Liver (tissue), 9 donors: Measurements from ENCODE around the gene MCL1. TPM values are rescaled to one million over a fixed set of nuclear protein-coding genes. Genes with fewer than 3 reads are reported as not detected.

Experiments used
- DNase-seq: peaks from one replicate; pipeline ENCODE4 v3.0.0-alpha.2; 2017; ENCODE audit warnings: low spot score
- H3K27ac ChIP-seq, 2 donors: one replicate each; pipeline ENCODE4 v1.7.0; 2013; ENCODE audit warnings: inconsistent platforms in 2 of 2, low read length in 2 of 2, control low read depth in 1 of 2, low read depth in 1 of 2, mild to moderate bottlenecking in 1 of 2
- H3K27me3 ChIP-seq, 4 donors: one replicate each; pipeline versions ENCODE4 v1.6.1 to v1.7.0; 2013; ENCODE audit warnings: low read length in 3 of 4, inconsistent platforms in 1 of 4, mild to moderate bottlenecking in 1 of 4, moderate library complexity in 1 of 4; ENCODE audit not compliant: control insufficient read depth in 4 of 4, insufficient read depth in 4 of 4
- H3K36me3 ChIP-seq, 4 donors: one replicate each; pipeline versions ENCODE4 v1.6.1 to v1.7.0; 2013; ENCODE audit warnings: low read length in 3 of 4, mild to moderate bottlenecking in 3 of 4, low read depth in 1 of 4, moderate library complexity in 1 of 4; ENCODE audit not compliant: control insufficient read depth in 4 of 4, insufficient read depth in 3 of 4
- H3K4me1 ChIP-seq, 4 donors: one replicate each; pipeline versions ENCODE4 v1.6.1 to v1.7.0; 2013; ENCODE audit warnings: low read length in 3 of 4, mild to moderate bottlenecking in 3 of 4, moderate library complexity in 1 of 4; ENCODE audit not compliant: control insufficient read depth in 4 of 4, insufficient read depth in 4 of 4
- H3K4me3 ChIP-seq, 3 donors: one replicate each; pipeline versions ENCODE4 v1.6.1 to v1.7.0; 2013; ENCODE audit warnings: low read length in 3 of 3, control low read depth in 1 of 3, low read depth in 1 of 3, mild to moderate bottlenecking in 1 of 3
- H3K9ac ChIP-seq, 2 donors: one replicate each; pipeline ENCODE4 v1.7.0; 2013; ENCODE audit warnings: low read length in 2 of 2, mild to moderate bottlenecking in 2 of 2, moderate library complexity in 2 of 2, control low read depth in 1 of 2, low read depth in 1 of 2
- H3K9me3 ChIP-seq, 4 donors: one replicate each; pipeline versions ENCODE4 v1.6.1 to v1.7.0; 2013; ENCODE audit warnings: low read length in 3 of 4; ENCODE audit not compliant: control insufficient read depth in 4 of 4
- EGR1 ChIP-seq, 2 donors: IDR thresholded peaks; 2 replicates each; pipeline ENCODE4 v1.6.1; 2016 to 2018; ENCODE audit warnings: antibody characterized with exemption in 2 of 2, low read depth in 2 of 2
- FOXA1 ChIP-seq: IDR thresholded peaks from 2 replicates; pipeline ENCODE4 v1.6.1; 2016; ENCODE audit warnings: antibody characterized with exemption
- FOXA2 ChIP-seq: IDR thresholded peaks from 2 replicates; pipeline ENCODE4 v1.6.1; 2016; ENCODE audit warnings: antibody characterized with exemption
- GABPA ChIP-seq, 2 donors: IDR thresholded peaks in 1 of 2; conservative IDR thresholded peaks in 1 of 2; 2 replicates each; pipeline ENCODE4 v1.6.1; 2016; ENCODE audit warnings: antibody characterized with exemption in 2 of 2, mild to moderate bottlenecking in 1 of 2, moderate library complexity in 1 of 2
- HNF4G ChIP-seq: IDR thresholded peaks from 2 replicates; pipeline ENCODE4 v1.6.1; 2016; ENCODE audit warnings: antibody characterized with exemption
- JUND ChIP-seq, 2 donors: IDR thresholded peaks; 2 replicates each; pipeline ENCODE4 v1.6.1; 2016; ENCODE audit warnings: antibody characterized with exemption in 2 of 2
- NR2F2 ChIP-seq: IDR thresholded peaks from 2 replicates; pipeline ENCODE4 v1.6.1; 2016; ENCODE audit warnings: antibody characterized with exemption
- RAD21 ChIP-seq, 2 donors: IDR thresholded peaks; 2 replicates each; pipeline ENCODE4 v1.6.1; 2016; ENCODE audit warnings: antibody characterized with exemption in 2 of 2, mild to moderate bottlenecking in 2 of 2
- RXRA ChIP-seq, 2 donors: IDR thresholded peaks; 2 replicates each; pipeline ENCODE4 v1.6.1; 2017 to 2018; ENCODE audit warnings: antibody characterized with exemption in 2 of 2, mild to moderate bottlenecking in 1 of 2
- SP1 ChIP-seq: IDR thresholded peaks from 2 replicates; pipeline ENCODE4 v1.6.1; 2018; ENCODE audit warnings: antibody characterized with exemption, mild to moderate bottlenecking
- TAF1 ChIP-seq: conservative IDR thresholded peaks from 2 replicates; pipeline ENCODE4 v1.6.1; 2016; ENCODE audit warnings: antibody characterized with exemption, mild to moderate bottlenecking
- YY1 ChIP-seq: IDR thresholded peaks from 2 replicates; pipeline ENCODE4 v1.6.1; 2016; ENCODE audit warnings: antibody characterized with exemption, mild to moderate bottlenecking
- WGBS: extraction: QIAGEN DNeasy Blood & Tissue Kit; methylation state at CpG from one replicate; pipeline ENCODE4 v1.1.7; 2013; 5-methylcytosine and 5-hydroxymethylcytosine counted together
- polyA plus RNA-seq, 2 donors: library from polyadenylated mRNA; stranded (reverse) in 1 of 2; unstranded in 1 of 2; fragments of 200-250 nt in 1 of 2; fragments of >200 nt in 1 of 2; fragmentation: Nextera tagmentation in 1 of 2; extraction: Ambion mirVana in 1 of 2; gene quantifications; one replicate each; pipeline versions ENCODE4 v1.2.1 to v1.2.3, GENCODE V29; 2013 to 2015
- total RNA-seq, 2 donors: library from RNA; depleted of rRNA; stranded (reverse); fragments of >200 nt; gene quantifications; one replicate each; pipeline ENCODE4 v1.2.3, GENCODE V29; 2014
- TF ChIP-seq, protein P1 (sequence below): fragments of 150-350 bp; IDR thresholded peaks from 2 replicates; pipeline ENCODE4 v1.5.1; 2017; ENCODE audit warnings: improper control_type of control experiment, low read depth, low read length; ENCODE audit not compliant: missing input control
- TF ChIP-seq, protein P2 (sequence below): IDR thresholded peaks from 2 replicates; pipeline ENCODE4 v1.6.1; 2016; ENCODE audit warnings: antibody characterized with exemption
- TF ChIP-seq, protein P3 (sequence below): IDR thresholded peaks from 2 replicates; pipeline ENCODE4 v1.6.1; 2016; ENCODE audit warnings: antibody characterized with exemption
- TF ChIP-seq, protein P4 (sequence below): IDR thresholded peaks from 2 replicates; pipeline ENCODE4 v1.6.1; 2016; ENCODE audit warnings: antibody characterized with exemption, mild to moderate bottlenecking
- donor health status: healthy.
- donor health status: healthy.
- donor health status: healthy.
- donor health status: healthy.
- donor health status: healthy.

The MCL1 gene
- total and polyA plus RNA-seq, 4 donors: 23.4 to 181 (median 80.0) TPM

DNA sequence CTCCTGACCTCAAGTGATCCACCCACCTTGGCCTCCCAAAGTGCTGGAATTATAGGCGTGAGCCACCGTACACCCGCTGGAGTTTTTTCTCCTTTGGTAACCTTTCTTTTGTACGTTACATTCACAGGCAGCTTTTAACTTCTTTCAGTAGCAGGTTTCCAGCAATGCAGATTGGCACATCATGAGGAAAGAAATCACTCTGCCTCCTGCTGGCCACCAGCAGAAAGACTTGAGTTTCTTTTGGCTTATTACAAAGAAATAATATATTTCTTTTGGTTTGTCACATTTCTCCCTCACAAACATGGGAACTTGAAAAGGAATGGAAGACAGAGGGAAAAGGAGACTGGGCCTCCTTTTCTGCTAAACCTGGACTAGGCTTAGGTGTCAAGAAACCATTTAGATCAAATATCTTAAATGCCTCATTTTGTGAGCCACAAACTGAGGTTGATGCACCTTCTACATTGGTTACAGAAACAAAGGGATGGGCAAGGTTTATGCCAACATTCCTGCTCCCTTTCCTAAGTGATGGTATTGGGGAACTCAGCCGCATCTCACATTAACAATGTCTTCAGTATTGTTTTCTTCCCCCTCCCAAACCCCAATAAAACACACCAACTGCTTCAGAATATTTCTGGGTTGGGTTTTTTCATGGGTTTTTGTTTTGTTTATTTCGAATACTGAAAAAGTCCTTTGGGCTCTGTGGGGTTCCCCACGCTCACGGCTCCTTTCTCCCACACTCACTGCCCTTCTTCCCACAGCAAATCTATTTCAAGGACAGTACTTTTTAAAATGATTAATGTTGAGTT is 42.3 kb upstream of the MCL1 start:
- 55% methylated on average over 8 of the region's 8 CpGs for WGBS
- Histone ChIP-seq H3K36me3 (peaks cover 5 to 33% (median 28%) of the 10 kb centered on the region in 4 donors), H3K9me3 (no peaks in the 10 kb centered on the region), H3K4me3 (no peak overlapping the region), H3K4me1 (peaks cover 0 to 18% (median 10%) of the 10 kb centered on the region in 4 donors), H3K9ac (peak overlapping the region; percentile 3 to 43), H3K27ac (peak overlapping the region; percentile 30 to 58), H3K27me3 (no peaks in the 10 kb centered on the region)
- peak; percentile 86 to 88 for TF ChIP-seq RAD21 (IDR thresholded peaks at IDR 0.05)
- TF ChIP-seq RXRA (IDR thresholded peaks at IDR 0.05): peak in 1 of 2 donors; percentile 8
- TF ChIP-seq YY1: no peak
- TF ChIP-seq, protein P1, sequence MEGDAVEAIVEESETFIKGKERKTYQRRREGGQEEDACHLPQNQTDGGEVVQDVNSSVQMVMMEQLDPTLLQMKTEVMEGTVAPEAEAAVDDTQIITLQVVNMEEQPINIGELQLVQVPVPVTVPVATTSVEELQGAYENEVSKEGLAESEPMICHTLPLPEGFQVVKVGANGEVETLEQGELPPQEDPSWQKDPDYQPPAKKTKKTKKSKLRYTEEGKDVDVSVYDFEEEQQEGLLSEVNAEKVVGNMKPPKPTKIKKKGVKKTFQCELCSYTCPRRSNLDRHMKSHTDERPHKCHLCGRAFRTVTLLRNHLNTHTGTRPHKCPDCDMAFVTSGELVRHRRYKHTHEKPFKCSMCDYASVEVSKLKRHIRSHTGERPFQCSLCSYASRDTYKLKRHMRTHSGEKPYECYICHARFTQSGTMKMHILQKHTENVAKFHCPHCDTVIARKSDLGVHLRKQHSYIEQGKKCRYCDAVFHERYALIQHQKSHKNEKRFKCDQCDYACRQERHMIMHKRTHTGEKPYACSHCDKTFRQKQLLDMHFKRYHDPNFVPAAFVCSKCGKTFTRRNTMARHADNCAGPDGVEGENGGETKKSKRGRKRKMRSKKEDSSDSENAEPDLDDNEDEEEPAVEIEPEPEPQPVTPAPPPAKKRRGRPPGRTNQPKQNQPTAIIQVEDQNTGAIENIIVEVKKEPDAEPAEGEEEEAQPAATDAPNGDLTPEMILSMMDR: peak; percentile 80
- peak; percentile 51 for DNase-seq

DNA sequence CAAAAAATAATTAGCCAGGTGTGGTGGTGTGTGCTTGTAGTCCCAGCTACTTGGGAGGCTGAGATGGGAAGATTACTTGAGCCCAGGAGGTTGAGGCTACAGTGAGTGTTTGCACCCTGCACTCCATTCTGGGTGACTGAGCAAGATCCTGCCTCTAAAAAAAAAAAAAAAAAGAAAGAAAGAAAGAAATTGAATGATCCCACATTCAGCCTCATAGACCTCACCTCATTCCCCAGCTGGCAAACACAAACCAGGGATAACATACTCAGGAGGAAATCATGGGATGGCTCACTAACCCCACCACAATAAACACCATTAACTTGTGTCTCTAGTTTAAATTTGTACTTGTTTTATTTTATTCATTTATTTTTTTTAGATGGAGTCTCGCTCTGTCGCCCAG is 41.5 kb upstream of the MCL1 start:
- peaks cover 0 to 18% (median 10%) of the 10 kb centered on the region in 4 donors for H3K4me1 ChIP-seq
- no peak overlapping the region for H3K4me3 ChIP-seq
- WGBS: 96% methylated on average over 2 of the region's 2 CpGs
- H3K9me3 ChIP-seq: no peaks in the 10 kb centered on the region
- peaks cover 3 to 28% (median 23%) of the 10 kb centered on the region in 4 donors for H3K36me3 ChIP-seq
- H3K27ac ChIP-seq: peak overlapping the region in 1 of 2 donors; percentile 72
- no peak overlapping the region for H3K9ac ChIP-seq
- TF ChIP-seq FOXA1: no peak
- no peak for TF ChIP-seq EGR1 (IDR thresholded peaks at IDR 0.05; ENCODE audit: low read depth in 2 of 2)
- no peak for TF ChIP-seq HNF4G
- TF ChIP-seq RXRA (IDR thresholded peaks at IDR 0.05): no peak
- TF ChIP-seq JUND (IDR thresholded peaks at IDR 0.05): no peak
- TF ChIP-seq, protein P2, sequence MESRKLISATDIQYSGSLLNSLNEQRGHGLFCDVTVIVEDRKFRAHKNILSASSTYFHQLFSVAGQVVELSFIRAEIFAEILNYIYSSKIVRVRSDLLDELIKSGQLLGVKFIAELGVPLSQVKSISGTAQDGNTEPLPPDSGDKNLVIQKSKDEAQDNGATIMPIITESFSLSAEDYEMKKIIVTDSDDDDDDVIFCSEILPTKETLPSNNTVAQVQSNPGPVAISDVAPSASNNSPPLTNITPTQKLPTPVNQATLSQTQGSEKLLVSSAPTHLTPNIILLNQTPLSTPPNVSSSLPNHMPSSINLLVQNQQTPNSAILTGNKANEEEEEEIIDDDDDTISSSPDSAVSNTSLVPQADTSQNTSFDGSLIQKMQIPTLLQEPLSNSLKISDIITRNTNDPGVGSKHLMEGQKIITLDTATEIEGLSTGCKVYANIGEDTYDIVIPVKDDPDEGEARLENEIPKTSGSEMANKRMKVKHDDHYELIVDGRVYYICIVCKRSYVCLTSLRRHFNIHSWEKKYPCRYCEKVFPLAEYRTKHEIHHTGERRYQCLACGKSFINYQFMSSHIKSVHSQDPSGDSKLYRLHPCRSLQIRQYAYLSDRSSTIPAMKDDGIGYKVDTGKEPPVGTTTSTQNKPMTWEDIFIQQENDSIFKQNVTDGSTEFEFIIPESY: no peak
- TF ChIP-seq RAD21 (IDR thresholded peaks at IDR 0.05): no peak
- TF ChIP-seq, protein P3, sequence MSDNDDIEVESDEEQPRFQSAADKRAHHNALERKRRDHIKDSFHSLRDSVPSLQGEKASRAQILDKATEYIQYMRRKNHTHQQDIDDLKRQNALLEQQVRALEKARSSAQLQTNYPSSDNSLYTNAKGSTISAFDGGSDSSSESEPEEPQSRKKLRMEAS: no peak
- TF ChIP-seq YY1: no peak
- TF ChIP-seq, protein P4, sequence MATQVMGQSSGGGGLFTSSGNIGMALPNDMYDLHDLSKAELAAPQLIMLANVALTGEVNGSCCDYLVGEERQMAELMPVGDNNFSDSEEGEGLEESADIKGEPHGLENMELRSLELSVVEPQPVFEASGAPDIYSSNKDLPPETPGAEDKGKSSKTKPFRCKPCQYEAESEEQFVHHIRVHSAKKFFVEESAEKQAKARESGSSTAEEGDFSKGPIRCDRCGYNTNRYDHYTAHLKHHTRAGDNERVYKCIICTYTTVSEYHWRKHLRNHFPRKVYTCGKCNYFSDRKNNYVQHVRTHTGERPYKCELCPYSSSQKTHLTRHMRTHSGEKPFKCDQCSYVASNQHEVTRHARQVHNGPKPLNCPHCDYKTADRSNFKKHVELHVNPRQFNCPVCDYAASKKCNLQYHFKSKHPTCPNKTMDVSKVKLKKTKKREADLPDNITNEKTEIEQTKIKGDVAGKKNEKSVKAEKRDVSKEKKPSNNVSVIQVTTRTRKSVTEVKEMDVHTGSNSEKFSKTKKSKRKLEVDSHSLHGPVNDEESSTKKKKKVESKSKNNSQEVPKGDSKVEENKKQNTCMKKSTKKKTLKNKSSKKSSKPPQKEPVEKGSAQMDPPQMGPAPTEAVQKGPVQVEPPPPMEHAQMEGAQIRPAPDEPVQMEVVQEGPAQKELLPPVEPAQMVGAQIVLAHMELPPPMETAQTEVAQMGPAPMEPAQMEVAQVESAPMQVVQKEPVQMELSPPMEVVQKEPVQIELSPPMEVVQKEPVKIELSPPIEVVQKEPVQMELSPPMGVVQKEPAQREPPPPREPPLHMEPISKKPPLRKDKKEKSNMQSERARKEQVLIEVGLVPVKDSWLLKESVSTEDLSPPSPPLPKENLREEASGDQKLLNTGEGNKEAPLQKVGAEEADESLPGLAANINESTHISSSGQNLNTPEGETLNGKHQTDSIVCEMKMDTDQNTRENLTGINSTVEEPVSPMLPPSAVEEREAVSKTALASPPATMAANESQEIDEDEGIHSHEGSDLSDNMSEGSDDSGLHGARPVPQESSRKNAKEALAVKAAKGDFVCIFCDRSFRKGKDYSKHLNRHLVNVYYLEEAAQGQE: no peak
- TF ChIP-seq GABPA (IDR thresholded peaks at IDR 0.05 in 1 of 2, conservative IDR thresholded peaks at IDR 0.05 in 1 of 2): no peak
- TF ChIP-seq, protein P1: no peak
- TF ChIP-seq NR2F2: no peak
- TF ChIP-seq FOXA2: no peak
- no peak for TF ChIP-seq TAF1
- TF ChIP-seq SP1: no peak
- no peak for DNase-seq
- H3K27me3 ChIP-seq: no peaks in the 10 kb centered on the region
